Renal cortical epithelial cell (primary cell): ENCODE results near the gene ZNF723. TPM values are rescaled to one million over a fixed set of nuclear protein-coding genes. Genes with fewer than 3 reads are reported as not detected.
"Not testable (repeated sequence)": the region's sequence is repeated elsewhere in the genome, so short reads cannot be mapped to it uniquely, and the experiment has no call there.

Source experiments
- DNase-seq: peaks from one replicate; pipeline ENCODE4 v3.0.0-alpha.2; 2011; ENCODE audit warnings: low read depth
- total RNA-seq: library from RNA; depleted of rRNA; stranded (reverse); fragments of >200 nt; gene quantifications from 2 replicates; pipeline ENCODE4 v1.2.3, GENCODE V29; 2014

The ZNF723 gene
- total RNA-seq = not detected in 2 replicates

DNA sequence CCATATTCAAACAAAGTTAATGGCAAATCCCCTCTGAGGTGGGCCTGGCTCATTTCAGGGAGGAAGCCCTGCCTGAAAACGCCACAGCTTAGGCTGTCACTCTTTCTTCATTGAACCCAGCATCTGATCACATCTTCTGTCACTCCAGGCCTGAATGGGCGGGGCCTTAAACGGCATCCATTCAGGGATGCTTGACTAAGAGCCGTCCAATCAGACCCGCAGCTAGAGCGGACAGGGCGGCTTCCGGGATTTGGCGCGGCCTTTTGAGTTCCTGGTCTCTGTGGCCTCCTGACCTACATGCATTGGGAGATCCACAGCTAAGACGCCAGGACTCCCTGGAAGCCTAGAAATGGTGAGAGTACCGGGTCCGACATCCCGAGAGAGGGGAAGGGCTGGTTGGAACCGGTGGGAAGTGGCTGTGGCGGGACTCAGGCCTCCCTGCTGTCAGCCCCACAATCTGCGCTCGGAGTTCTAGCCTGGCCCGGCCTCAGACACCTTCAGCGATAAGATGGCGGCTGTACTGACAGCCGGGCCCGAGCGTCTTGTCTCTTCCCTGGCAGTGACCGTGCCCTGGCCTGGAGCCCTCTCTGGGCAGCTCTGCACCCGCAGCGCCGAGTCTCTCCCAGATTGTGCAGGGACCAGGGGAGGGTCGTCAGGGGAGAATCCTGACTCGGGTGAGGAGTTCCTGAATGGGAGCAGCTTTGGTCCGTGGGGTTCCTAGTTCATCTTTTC is at the start of gene ZNF723:
Gene ZNF723, plus strand, starts transcription at position 261 of the 732 bp plus-strand sequence. Its CDS starts 89 bp downstream, at position 350.
- DNase-seq = no peak

- DNase-seq = no peak
Observed at GRCh38 chr19:22783651-22784410, 48.3 kb upstream of the ZNF723 start, which contains the start of gene ZNF99. TSS of gene ZNF99 (minus strand) at chr19:22784151. CDS start at chr19:22784016, 135 bp downstream.

DNA sequence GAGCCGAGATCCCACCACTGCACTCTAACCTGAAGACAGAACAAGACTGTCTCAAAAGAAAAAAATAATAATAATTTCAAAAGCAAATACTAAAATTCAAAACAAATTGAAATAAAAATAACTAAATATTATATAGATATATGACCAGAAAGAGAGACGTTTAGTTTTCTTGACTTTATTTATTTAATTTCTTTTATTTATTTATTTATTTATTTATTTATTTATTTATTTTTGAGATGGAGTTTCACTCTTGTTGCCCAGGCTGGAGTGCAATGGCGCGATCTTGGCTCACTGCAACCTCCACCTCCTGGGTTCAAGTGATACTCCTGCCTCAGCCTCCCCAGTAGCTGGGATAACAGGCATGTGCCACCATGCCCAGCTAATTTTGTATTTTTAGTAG is 39.2 kb upstream of the ZNF723 start:
- DNase-seq = not testable (repeated sequence)

- DNase-seq = no peak
Observed at GRCh38 chr19:22797040-22797439, 35.1 kb upstream of the ZNF723 start.

- DNase-seq = no peak
Observed at GRCh38 chr19:22806418-22806817, 25.7 kb upstream of the ZNF723 start.

DNA sequence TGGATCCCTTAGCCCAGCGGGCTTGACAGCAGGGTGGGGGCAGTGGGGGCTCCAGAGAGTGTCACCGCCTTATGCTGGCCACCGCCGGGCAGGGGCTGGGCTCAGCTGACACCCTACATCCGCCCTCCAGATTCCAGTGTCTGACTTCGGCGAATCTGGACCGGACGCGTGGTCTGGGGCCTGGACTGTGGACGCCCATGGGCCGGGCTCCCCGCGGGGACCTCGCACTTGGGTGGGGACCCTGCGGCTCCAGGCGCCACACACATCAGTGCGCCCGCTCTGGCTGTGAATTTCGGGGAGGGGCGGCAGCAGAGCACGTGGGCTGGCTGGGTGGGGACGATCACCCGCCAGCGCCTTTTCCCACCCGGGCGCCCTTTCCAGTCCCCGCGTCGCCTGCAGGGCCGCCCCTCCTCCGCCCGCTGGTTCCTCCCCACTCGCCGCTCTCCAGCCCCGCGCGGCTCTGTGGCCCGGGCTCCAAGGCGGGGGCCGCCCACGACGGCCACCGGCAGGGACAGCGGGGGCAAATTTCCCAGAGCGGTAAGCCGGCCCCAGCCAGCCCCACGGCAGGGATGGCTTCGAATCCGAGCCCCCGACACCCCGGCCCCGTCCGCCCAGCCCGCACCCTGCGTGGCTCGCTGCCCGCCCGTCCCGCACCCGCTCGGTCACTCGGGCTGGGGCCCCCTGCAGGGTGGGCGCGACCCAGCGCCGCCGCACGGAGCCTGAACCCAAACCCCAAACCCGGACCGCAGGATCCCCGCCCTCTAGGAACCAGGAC is 24.8 kb upstream of the ZNF723 start:
- no peak for DNase-seq

GRCh38 chr19:22814124-22814523 is 18.0 kb upstream of the ZNF723 start:
- DNase-seq = no peak

DNA sequence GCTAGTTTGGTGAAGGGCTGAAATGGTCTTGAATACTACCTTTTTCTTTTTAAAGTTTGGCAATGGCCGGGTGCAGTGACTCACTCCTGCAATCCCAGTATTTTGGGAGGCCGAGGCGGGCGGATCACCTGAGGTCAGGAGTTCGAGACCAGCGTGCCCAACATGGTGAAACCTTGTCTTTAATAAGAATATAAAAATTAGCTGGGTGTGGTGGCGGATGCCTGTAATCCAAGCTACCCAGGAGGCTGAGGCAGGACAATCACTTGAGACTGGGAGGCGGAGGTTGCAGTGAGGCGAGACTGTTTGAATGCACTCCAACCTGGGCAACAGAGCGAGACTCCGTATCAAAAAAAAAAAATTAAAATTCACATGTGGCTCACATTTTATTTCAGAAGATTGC is 880 bp upstream of the ZNF723 start:
- DNase-seq = no peak

DNA sequence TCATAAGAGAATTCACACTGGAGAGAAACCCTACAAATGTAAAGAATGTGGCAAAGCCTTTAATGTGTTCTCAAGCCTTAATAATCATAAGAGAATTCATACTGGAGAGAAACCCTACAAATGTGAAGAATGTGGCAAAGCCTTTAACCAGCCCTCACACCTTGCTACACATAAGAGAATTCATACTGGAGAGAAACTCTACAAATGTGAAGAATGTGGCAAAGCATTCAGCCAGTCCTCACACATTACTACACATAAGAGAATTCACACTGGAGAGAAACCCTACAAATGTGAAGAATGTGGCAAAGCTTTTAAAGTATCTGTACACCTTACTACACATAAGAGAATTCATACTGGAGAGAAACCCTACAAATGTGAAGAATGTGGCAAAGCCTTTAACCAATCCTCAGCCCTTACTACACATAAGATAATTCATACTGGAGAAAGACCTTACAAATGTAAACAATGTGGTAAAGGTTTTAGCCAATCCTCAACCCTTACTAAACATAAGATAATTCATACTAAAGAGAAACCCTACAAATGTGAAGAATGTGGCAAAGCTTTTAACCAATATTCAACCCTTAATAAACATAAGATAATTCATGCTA is 25.7 kb downstream of the ZNF723 start:
- DNase-seq = not testable (repeated sequence)

DNA sequence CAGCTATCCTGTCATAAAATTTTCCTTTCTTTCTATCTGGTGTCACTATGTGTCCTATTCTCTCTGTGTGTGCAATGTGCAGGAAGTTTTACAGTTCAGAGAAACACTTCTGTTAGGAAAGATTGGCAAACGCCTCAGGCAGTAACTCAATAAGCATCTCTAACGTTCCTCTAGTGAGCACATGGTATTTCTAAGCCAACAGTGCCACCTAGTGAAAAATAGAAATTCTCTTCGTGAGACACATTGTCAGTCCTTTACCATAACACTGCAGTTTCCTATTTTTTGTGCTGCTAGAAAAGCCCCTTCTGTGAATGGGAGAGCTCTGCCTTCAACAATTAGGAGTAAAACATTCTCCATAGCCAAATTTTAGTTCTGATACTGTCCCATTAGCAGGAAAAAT is 50.7 kb downstream of the ZNF723 start:
- no peak for DNase-seq

GRCh38 chr19:22893855-22894270 is 61.8 kb downstream of the ZNF723 start:
- no peak for DNase-seq

DNA sequence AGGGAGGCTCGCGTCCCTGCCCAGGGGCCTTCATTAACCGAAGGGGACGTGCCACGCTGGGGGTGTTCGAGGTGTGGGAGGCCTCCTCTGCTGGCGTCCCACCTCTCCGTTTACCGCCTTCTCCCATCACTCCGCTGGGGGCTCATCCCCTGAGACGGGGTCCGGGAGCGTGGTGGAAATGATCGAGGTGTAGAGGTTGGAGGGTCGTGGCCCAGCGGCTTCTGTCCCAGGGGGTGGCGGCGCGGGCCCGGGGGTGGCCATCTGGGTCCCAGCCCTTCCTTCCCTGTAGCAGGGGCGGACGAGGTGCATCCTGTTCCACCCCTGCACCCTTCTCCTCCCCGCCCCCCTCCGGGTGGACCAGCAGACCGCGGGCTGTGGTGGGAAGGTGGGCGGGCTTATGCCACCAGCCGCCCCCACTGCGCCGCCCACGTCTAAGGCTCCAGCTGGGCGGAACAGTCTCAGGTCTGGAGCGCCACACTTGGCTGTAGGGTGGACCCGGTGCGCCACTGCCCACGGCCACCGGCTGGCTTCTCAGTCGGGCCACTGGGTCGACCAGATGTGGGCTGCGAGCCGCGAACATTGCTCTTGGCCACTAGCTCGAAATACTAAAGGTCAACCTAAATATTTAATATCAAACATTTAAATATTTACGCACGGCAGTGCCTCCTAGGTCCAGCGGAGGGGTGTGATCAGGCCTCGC is 69.5 kb downstream of the ZNF723 start:
- no peak for DNase-seq

Other genes starting within 250 kb of the ZNF723 start
- gene ZNF492, start 198.0 kb upstream of the ZNF723 start, total RNA-seq = 0.50 and 1.0 TPM in 2 replicates
- under 0.01 TPM in 1 of 2 replicates, not detected in the other for gene ZNF99, start 48.1 kb upstream of the ZNF723 start, total RNA-seq
- gene ZNF728, start 170.9 kb downstream of the ZNF723 start, total RNA-seq = 0.40 TPM in 1 of 2 replicates, not detected in the other